Neural cell (in vitro differentiated cells): ENCODE results near the gene ABHD14A.

Source experiments
- CTCF ChIP-seq: fragments of 450-650 bp; IDR thresholded peaks from 2 replicates; pipeline ENCODE4 v1.5.1; 2014; ENCODE audit warnings: antibody characterized with exemption, mild to moderate bottlenecking, moderate library complexity; ENCODE audit not compliant: poor library complexity, severe bottlenecking
- EP300 ChIP-seq: fragments of 450-650 bp; conservative IDR thresholded peaks from 2 replicates; pipeline ENCODE4 v1.6.1; 2014; ENCODE audit warnings: antibody characterized with exemption, mild to moderate bottlenecking, moderate library complexity; ENCODE audit not compliant: poor library complexity, severe bottlenecking
- EZH2 ChIP-seq: fragments of 200-600, 300-800 bp; shearing (Covaris generic), sonication (generic); IDR thresholded peaks from 2 replicates; pipeline ENCODE4 v1.6.1; 2014; ENCODE audit warnings: antibody characterized with exemption, low read length, borderline replicate concordance, mild to moderate bottlenecking; ENCODE audit not compliant: insufficient read depth, poor library complexity, severe bottlenecking
- MXI1 ChIP-seq: fragments of 450-650 bp; conservative IDR thresholded peaks from 2 replicates; pipeline ENCODE4 v1.6.1; 2014; ENCODE audit warnings: antibody characterized with exemption, mild to moderate bottlenecking; ENCODE audit not compliant: poor library complexity, severe bottlenecking
- POLR2AphosphoS5 ChIP-seq: IDR thresholded peaks from 2 replicates; pipeline ENCODE4 v1.6.1; 2012
- RAD21 ChIP-seq: fragments of 450-650 bp; conservative IDR thresholded peaks from 2 replicates; pipeline ENCODE4 v1.6.1; 2014; ENCODE audit warnings: antibody characterized with exemption, mild to moderate bottlenecking, moderate library complexity
- REST ChIP-seq: IDR thresholded peaks from 2 replicates; pipeline ENCODE4 v1.6.1; 2012; ENCODE audit warnings: borderline replicate concordance
- SMC3 ChIP-seq: fragments of 450-650 bp; conservative IDR thresholded peaks from 2 replicates; pipeline ENCODE4 v1.6.1; 2014; ENCODE audit warnings: antibody characterized with exemption, mild to moderate bottlenecking, moderate library complexity; ENCODE audit not compliant: poor library complexity
- TAF1 ChIP-seq: IDR thresholded peaks from 2 replicates; pipeline ENCODE4 v1.6.1; 2012; ENCODE audit warnings: low read depth

- no peak for TF ChIP-seq CTCF
- no peak for TF ChIP-seq EP300
- TF ChIP-seq POLR2AphosphoS5, result no peak
- TF ChIP-seq REST, result no peak
- TF ChIP-seq EZH2, result no peak
- TF ChIP-seq RAD21, result no peak
- no peak for TF ChIP-seq TAF1
- no peak for TF ChIP-seq MXI1
- no peak for TF ChIP-seq SMC3
Observed at GRCh38 chr3:51988286-51989146, 13.7 kb downstream of the ABHD14A start.
